Measurements from ENCODE around the gene TAF10.

The TAF10 gene

DNA sequence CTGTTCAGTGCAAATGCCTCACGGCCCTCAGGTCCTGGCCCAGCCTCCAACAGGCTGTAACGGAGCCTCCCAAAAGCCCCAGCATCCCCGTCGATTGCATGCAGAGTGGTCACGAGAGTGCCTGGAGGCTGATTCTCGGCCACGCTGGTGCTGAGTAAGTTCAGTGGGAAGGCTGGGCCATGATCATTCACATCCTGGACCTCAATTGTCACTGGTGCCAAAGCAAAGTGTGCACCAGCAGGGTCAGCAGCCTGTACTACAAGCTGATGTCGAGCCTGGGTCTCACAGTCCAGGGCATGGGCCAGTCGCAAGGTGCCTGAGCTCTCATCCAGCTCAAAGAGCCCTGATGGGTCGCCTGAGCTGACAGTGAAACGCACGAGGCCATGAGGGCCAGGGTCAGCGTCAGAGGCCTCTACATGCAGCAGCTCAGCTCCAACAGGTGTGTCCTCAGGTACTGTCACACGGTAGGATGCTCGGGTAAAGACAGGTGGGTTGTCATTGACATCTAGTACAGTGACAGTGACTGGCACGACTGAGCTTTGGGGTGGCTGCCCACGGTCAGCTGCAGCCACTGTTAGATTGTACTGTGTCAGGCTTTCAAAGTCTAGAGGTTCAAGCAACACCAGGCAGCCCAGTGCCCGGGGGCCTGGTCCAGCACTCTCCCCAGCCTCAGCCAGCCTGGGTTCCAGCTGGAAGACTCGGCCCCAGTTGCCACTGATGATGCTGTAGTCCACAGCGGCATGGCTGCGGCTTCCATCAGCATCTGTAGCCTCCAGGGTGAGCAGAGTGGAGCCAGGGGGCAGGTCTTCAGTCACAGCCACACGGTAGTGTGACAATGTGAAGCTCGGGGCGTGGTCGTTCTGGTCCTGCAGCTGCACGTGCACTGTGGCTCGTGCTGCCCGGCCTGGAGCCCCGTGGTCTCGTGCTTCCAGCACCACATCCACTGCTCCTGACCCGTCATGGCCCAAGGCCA, 11.7 kb upstream of the TAF10 start:
- DNase-seq: no peak

- DNase-seq: no peak
These were observed 10.5 kb upstream of the TAF10 start for GRCh38 chr11:6622261-6623171.

DNA sequence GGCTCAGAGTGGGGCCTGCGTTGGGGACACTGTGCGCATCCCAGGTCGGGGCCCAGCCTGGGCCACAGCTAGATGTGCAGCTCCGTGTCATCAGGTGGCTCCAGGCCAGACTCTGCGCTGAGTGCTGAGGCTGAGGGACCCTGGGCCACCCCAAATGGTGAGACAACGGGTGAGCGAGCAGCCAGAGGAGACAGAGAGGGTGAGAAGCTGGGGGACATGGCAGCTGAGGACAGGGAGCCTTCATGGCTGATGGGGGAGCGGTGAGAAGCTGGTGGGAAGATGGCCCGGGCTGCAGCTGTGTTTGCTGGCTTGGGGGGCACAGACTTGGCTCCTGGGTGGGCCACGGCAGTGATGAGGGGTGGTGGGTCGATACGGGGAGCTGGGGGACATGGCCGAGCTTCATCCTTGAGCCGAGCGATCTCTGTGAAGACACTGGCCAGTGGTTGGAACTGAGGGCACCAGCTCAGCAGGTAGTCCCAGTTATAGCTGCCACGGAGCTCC, 9.7 kb upstream of the TAF10 start:
- no peak for DNase-seq

DNA sequence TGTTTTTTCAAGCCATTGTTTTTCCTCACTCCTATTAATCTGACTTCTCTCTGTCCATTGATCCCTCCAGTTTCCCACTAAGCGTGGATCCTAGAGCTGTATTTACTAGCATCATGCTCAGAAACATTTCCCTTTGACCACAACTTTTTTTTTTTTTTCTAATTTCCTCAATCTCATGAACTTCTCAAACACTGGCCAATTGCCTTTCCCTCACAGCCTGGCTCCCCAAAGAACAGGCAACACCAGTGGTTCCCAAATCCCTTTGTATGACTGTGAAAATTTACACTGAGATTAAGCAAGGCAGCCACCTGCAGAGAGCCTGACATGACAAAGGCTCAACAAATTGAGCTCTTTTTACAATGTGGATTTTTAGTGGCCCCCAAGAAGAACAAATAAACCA, 8.6 kb upstream of the TAF10 start:
- DNase-seq: no peak

GRCh38 chr11:6619004-6619745, 7.2 kb upstream of the TAF10 start, which contains the start of gene TPP1:
TSS of gene TPP1 (minus strand) at chr11:6619422. CDS start at chr11:6619400, 22 bp downstream.
- DNase-seq: peak; percentile 88

GRCh38 chr11:6618117-6619003, 6.3 kb upstream of the TAF10 start:
- DNase-seq: no peak

- no peak for DNase-seq
These were observed 5.3 kb upstream of the TAF10 start for GRCh38 chr11:6617315-6617781.

DNA sequence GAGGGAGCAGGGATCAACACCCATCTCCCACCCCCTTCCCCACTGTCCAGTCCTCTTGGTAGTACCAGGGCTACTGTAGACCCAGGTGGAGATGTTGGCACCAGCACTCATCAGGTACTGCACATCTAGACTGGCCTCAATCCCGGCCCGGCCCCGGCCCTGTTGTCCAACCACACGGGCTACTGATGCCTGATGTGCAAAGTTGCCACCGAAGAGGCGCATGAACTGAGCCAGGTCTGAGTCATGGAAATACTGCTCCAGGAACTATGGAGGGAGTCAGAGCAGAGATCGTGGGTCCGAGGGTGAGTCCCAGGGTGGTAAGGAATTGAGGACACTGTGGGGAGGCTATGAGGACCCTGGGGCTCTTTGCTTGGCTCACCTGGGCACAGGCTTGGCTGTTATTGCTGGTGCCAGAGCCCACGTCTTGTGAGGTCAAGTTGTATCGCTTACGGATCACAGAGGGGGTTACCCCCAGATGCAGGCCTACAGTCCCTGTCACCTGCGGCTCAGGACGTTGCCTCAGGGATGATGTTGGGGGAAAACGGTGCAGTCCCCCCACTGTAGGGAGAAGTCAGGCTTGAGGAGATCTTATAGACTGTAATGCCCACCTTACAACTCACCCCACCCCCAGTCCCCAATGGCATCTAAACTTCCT, 4.7 kb upstream of the TAF10 start:
- DNase-seq: no peak

- DNase-seq: no peak
These were observed 4.0 kb upstream of the TAF10 start for GRCh38 chr11:6615882-6616585.

DNA sequence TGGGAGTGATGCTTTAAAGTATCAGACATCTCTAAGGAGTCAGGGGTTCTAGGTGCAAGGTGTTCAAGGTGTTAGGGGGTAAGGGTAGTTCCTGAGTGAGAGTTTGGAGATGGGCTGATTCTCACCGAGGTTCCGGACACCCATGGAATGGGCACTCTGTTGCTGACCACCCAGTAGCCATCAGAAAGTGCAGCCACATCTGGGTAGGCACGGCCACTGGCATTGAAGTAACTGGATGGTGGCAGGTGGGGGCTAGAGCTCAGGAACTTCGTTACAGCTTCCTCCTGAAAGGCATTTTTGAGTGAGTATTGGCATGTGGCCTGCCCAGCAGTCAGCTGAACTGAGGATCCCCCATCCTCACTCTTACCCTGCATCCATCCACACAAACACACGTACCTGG, 3.0 kb upstream of the TAF10 start:
- no peak for DNase-seq

DNA sequence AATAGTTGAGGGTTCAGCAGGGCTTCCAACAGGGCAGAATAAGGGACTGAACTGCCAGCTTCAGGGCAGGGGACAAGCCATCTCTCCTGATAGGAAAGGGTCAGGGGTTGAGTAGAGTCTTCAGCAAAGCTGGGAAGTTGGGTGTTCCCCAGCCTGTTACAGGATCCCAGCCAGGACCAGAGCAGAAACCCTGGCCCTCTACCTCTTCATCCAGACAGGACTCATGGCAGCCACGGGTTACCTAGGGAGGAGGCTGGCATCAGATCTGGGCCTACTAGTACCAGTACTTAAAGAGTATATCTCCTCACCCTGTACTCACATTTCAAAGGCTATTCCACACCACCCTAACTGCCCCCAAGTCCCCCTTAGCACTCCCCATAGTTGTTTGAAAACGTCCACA, 2.4 kb upstream of the TAF10 start:
- DNase-seq: peak; percentile 45

DNA sequence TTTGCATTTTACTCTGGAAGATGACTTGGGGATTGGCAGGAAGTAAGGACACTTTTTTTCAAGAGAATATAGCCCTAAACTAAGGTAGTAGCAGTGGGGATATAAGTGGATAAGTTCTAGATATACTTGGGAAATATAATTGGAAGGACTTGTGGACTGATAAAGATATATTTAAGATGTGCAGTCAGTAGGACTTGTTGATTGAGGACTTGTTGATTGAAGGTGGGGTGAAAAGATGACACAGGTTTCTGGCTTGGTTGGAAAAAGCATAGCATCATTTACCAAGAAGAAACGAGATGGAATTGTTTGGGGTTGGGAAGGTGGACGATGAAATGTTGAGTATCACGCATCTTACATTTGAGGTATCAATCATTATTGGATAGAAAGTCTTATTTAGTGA, 1.5 kb upstream of the TAF10 start:
- no peak for DNase-seq

DNA sequence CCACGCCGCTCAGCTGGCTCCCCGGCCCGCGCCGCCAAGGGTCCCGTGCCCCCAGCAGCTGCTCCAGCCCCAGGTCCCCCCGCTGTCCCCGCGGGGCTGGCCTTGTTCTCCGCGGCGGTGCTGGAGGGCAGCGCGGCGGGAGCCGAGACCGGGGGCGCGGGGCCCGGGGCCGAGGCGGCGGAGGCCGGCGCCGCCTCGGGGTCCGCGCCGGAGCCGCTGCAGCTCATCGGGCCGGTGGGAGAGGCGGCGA, 128 bp downstream of the TAF10 start:
- DNase-seq: no peak

GRCh38 chr11:6611092-6611962, 689 bp downstream of the TAF10 start:
- DNase-seq: no peak

GRCh38 chr11:6610591-6610990, 1.4 kb downstream of the TAF10 start:
- DNase-seq: peak; percentile 50

DNA sequence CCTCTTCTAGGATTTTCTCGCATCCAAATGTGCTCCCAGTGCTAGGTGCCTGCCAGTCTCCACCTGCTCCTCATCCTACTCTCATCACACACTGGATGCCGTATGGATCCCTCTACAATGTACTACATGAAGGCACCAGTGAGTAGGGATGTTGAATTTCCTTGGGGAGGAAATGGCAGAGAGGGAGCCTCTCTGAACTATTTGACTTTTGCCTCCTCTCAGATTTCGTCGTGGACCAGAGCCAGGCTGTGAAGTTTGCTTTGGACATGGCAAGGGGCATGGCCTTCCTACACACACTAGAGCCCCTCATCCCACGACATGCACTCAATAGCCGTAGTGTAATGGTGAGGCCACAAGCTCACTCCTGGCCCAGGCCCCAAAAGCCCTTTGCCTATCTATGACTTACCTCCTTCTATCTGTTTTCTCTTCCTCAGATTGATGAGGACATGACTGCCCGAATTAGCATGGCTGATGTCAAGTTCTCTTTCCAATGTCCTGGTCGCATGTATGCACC, 2.5 kb downstream of the TAF10 start:
- DNase-seq: peak; percentile 37

- DNase-seq: peak; percentile 49
These were observed 3.1 kb downstream of the TAF10 start for GRCh38 chr11:6608726-6609501.

DNA sequence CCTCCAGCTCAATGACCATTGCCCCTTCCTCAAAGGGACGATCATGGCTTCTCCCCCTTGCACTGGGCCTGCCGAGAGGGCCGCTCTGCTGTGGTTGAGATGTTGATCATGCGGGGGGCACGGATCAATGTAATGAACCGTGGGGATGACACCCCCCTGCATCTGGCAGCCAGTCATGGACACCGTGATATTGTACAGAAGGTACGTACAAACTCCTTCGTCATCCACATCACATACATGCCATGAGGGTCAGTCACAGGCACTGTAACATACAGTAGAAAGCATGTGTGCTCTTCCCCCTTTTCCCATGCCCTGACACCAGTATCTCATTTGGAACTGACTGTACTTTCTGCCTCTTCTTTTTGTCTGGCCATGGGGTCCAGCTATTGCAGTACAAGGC, 4.0 kb downstream of the TAF10 start:
- DNase-seq: peak; percentile 46
